GM03348 (cell line): ENCODE data around the gene RNU7-1.
"Not testable (repeated sequence)": the region's sequence is repeated elsewhere in the genome, so short reads cannot be mapped to it uniquely, and the experiment has no call there.

Experiments
- DNase-seq: peaks from one replicate; pipeline ENCODE4 v3.0.0; 2012; ENCODE audit warnings: low spot score

RNU7-1 gene

GRCh38 chr12:6943722-6944380 lies at the start of gene RNU7-1, which contains the start of gene C12orf57:
TSS of gene RNU7-1 (plus strand) at chr12:6943816.
TSS of gene C12orf57 (plus strand) at chr12:6944022. CDS start at chr12:6944122, 100 bp downstream.
- DNase-seq: peak; percentile 82

GRCh38 chr12:6894321-6894720 lies 49.3 kb upstream of the RNU7-1 start:
- DNase-seq: no peak

- no peak for DNase-seq
Observed at GRCh38 chr12:6896846-6897435, 46.7 kb upstream of the RNU7-1 start.

- DNase-seq: no peak
Observed at GRCh38 chr12:6899427-6899826, 44.2 kb upstream of the RNU7-1 start.

GRCh38 chr12:6899837-6900519 lies 43.6 kb upstream of the RNU7-1 start:
- DNase-seq: no peak

GRCh38 chr12:6902448-6902847 lies 41.2 kb upstream of the RNU7-1 start:
- no peak for DNase-seq

GRCh38 chr12:6903722-6904121 lies 39.9 kb upstream of the RNU7-1 start:
- no peak for DNase-seq

GRCh38 chr12:6904280-6905276 lies 39.0 kb upstream of the RNU7-1 start, which contains the start of gene LRRC23:
TSS of gene LRRC23 (plus strand) at chr12:6904822. CDS start at chr12:6905634, 812 bp downstream.
- DNase-seq: peak; percentile 89

GRCh38 chr12:6905414-6906040 lies 38.1 kb upstream of the RNU7-1 start:
- no peak for DNase-seq

- not testable (repeated sequence) for DNase-seq
Observed at GRCh38 chr12:6908141-6908540, 35.5 kb upstream of the RNU7-1 start.

- DNase-seq: no peak
Observed at GRCh38 chr12:6909421-6910145, 34.0 kb upstream of the RNU7-1 start.

- no peak for DNase-seq
Observed at GRCh38 chr12:6912164-6912935, 31.3 kb upstream of the RNU7-1 start.

GRCh38 chr12:6914246-6914946 lies 29.2 kb upstream of the RNU7-1 start, which contains the start of gene ENO2:
TSS of gene ENO2 (plus strand) at chr12:6914580. CDS start at chr12:6915833, 1,253 bp downstream.
- DNase-seq: peak; percentile 83

GRCh38 chr12:6914947-6915788 lies 28.4 kb upstream of the RNU7-1 start:
- DNase-seq: no peak

GRCh38 chr12:6915789-6916285 lies 27.8 kb upstream of the RNU7-1 start:
- no peak for DNase-seq

GRCh38 chr12:6916426-6917200 lies 27.0 kb upstream of the RNU7-1 start:
- no peak for DNase-seq
